ENCODE measurements around the gene CNGB1.

Gene CNGB1

GRCh38 chr16:57924514-57924913, 46.4 kb downstream of the CNGB1 start:
- Histone ChIP-seq H3K4ac (ENCODE audit: low read depth, low read length) (no peak overlapping the region), H3K27me3 (ENCODE audit: insufficient read depth, low read length) (no peaks in the 10 kb centered on the region), H3K9me3 (ENCODE audit: insufficient read depth, low read depth, low read length) (no peaks in the 10 kb centered on the region)

DNA sequence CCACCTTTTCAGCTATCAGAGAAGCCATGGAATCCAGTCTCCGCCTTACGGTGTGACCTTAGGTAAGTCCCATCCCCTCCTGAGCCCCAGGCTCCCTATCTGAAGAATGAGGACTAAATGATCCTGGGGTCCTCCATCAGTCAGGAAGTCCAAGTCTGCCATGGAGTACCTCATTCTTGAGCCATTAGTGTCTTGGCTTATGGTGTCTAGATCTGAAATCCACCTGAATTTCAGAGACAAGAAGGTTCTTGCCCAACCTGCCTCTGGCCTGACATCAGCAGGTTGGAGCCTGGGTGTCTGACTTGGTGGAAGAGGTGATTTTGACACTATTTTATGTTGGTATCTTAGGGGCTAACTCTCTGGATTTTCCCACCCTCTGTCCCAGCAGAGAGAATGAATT, 47.1 kb downstream of the CNGB1 start:
- peak overlapping the region; percentile 49 for H3K9ac ChIP-seq (ENCODE audit: low read length)
- H4K8ac ChIP-seq (ENCODE audit: low read depth, low read length), result no peak overlapping the region
- no peak overlapping the region for H4K91ac ChIP-seq (ENCODE audit: low read depth, low read length)
- H2BK5ac ChIP-seq (ENCODE audit: low read depth, low read length, poor library complexity), result no peak overlapping the region
- H2AK5ac ChIP-seq (ENCODE audit: low read length), result no peak overlapping the region
- no peaks in the 10 kb centered on the region for H3K27me3 ChIP-seq (ENCODE audit: insufficient read depth, low read length)
- H3K36me3 ChIP-seq (ENCODE audit: control insufficient read depth in 1 of 2, insufficient read depth in 2 of 2, low read length in 2 of 2), result no peaks in the 10 kb centered on the region
- H2AFZ ChIP-seq (ENCODE audit: insufficient read depth, low read length, poor library complexity), result no peak overlapping the region
- H4K12ac ChIP-seq (ENCODE audit: low read depth, low read length), result no peak overlapping the region
- no peak overlapping the region for H3K18ac ChIP-seq (ENCODE audit: low read length)
- no peak overlapping the region for H3K27ac ChIP-seq (ENCODE audit: low read depth, low read length)
- no peak overlapping the region for H3K4me2 ChIP-seq (ENCODE audit: low read length)
- H3K14ac ChIP-seq (ENCODE audit: low read length), result no peak overlapping the region
- peaks cover 0 to 4% of the 10 kb centered on the region in 2 experiments for H3K4me1 ChIP-seq (ENCODE audit: control insufficient read depth in 1 of 2, insufficient read depth in 2 of 2, low read length in 2 of 2)
- no peak overlapping the region for H3K23ac ChIP-seq (ENCODE audit: low read length)
- H3K79me1 ChIP-seq (ENCODE audit: low read length), result no peaks in the 10 kb centered on the region
- no peak overlapping the region for H3K4me3 ChIP-seq (ENCODE audit: low read depth, low read length)
- no peak overlapping the region for H3K4ac ChIP-seq (ENCODE audit: low read depth, low read length)
- no peaks in the 10 kb centered on the region for H3K9me3 ChIP-seq (ENCODE audit: insufficient read depth, low read depth, low read length)
- H3K79me2 ChIP-seq (ENCODE audit: control insufficient read depth, insufficient read depth, low read length, poor library complexity), result no peaks in the 10 kb centered on the region
- no peak for DNase-seq
- no peak overlapping the region for H2BK12ac ChIP-seq (ENCODE audit: low read length)
- H2BK120ac ChIP-seq (ENCODE audit: insufficient read depth, low read length, poor library complexity), result no peak overlapping the region
- no CpG with 5 or more reads among the region's 2 CpGs for WGBS (ENCODE audit: extremely low coverage, insufficient coverage, insufficient read length)

More at GRCh38 chr16:57924514-57924913, 46.4 kb downstream of the CNGB1 start:
- Histone ChIP-seq H2BK5ac (ENCODE audit: low read depth, low read length, poor library complexity) (no peak overlapping the region), H3K23ac (ENCODE audit: low read length) (no peak overlapping the region), H4K8ac (ENCODE audit: low read depth, low read length) (no peak overlapping the region), H2AFZ (ENCODE audit: insufficient read depth, low read length, poor library complexity) (no peak overlapping the region), H4K12ac (ENCODE audit: low read depth, low read length) (no peak overlapping the region), H2AK5ac (ENCODE audit: low read length) (no peak overlapping the region), H4K91ac (ENCODE audit: low read depth, low read length) (no peak overlapping the region), H3K4me1 (ENCODE audit: control insufficient read depth in 1 of 2, insufficient read depth in 2 of 2, low read length in 2 of 2) (peaks cover 0 to 4% of the 10 kb centered on the region in 2 experiments), H2BK12ac (ENCODE audit: low read length) (no peak overlapping the region), H3K9ac (ENCODE audit: low read length) (no peak overlapping the region), H3K14ac (ENCODE audit: low read length) (no peak overlapping the region), H3K36me3 (ENCODE audit: control insufficient read depth in 1 of 2, insufficient read depth in 2 of 2, low read length in 2 of 2) (no peaks in the 10 kb centered on the region), H3K79me2 (ENCODE audit: control insufficient read depth, insufficient read depth, low read length, poor library complexity) (no peaks in the 10 kb centered on the region), H3K18ac (ENCODE audit: low read length) (no peak overlapping the region), H3K4me2 (ENCODE audit: low read length) (no peak overlapping the region), H3K27ac (ENCODE audit: low read depth, low read length) (no peak overlapping the region), H3K79me1 (ENCODE audit: low read length) (no peaks in the 10 kb centered on the region), H2BK120ac (ENCODE audit: insufficient read depth, low read length, poor library complexity) (no peak overlapping the region), H3K4me3 (ENCODE audit: low read depth, low read length) (no peak overlapping the region)
- DNase-seq, result no peak
- no CpG with 5 or more reads among the region's 6 CpGs for WGBS (ENCODE audit: extremely low coverage, insufficient coverage, insufficient read length)

GRCh38 chr16:57923418-57923817, 47.5 kb downstream of the CNGB1 start:
- Histone ChIP-seq H3K18ac (ENCODE audit: low read length) (no peak overlapping the region), H3K36me3 (ENCODE audit: control insufficient read depth in 1 of 2, insufficient read depth in 2 of 2, low read length in 2 of 2) (no peaks in the 10 kb centered on the region), H2BK5ac (ENCODE audit: low read depth, low read length, poor library complexity) (no peak overlapping the region), H3K4ac (ENCODE audit: low read depth, low read length) (no peak overlapping the region), H3K23ac (ENCODE audit: low read length) (no peak overlapping the region), H3K9ac (ENCODE audit: low read length) (peak overlapping the region; percentile 49), H4K8ac (ENCODE audit: low read depth, low read length) (no peak overlapping the region), H3K9me3 (ENCODE audit: insufficient read depth, low read depth, low read length) (no peaks in the 10 kb centered on the region), H4K91ac (ENCODE audit: low read depth, low read length) (no peak overlapping the region), H2BK12ac (ENCODE audit: low read length) (no peak overlapping the region), H3K4me3 (ENCODE audit: low read depth, low read length) (no peak overlapping the region), H3K27ac (ENCODE audit: low read depth, low read length) (no peak overlapping the region), H3K27me3 (ENCODE audit: insufficient read depth, low read length) (no peaks in the 10 kb centered on the region), H3K79me1 (ENCODE audit: low read length) (no peaks in the 10 kb centered on the region), H3K79me2 (ENCODE audit: control insufficient read depth, insufficient read depth, low read length, poor library complexity) (no peaks in the 10 kb centered on the region), H3K14ac (ENCODE audit: low read length) (no peak overlapping the region), H3K4me2 (ENCODE audit: low read length) (no peak overlapping the region), H2AK5ac (ENCODE audit: low read length) (no peak overlapping the region), H2BK120ac (ENCODE audit: insufficient read depth, low read length, poor library complexity) (no peak overlapping the region), H4K12ac (ENCODE audit: low read depth, low read length) (no peak overlapping the region), H3K4me1 (ENCODE audit: control insufficient read depth in 1 of 2, insufficient read depth in 2 of 2, low read length in 2 of 2) (peaks cover 0 to 4% of the 10 kb centered on the region in 2 experiments), H2AFZ (ENCODE audit: insufficient read depth, low read length, poor library complexity) (no peak overlapping the region)
- WGBS (ENCODE audit: extremely low coverage, insufficient coverage, insufficient read length), result no CpG with 5 or more reads among the region's 2 CpGs
- DNase-seq, result no peak

DNA sequence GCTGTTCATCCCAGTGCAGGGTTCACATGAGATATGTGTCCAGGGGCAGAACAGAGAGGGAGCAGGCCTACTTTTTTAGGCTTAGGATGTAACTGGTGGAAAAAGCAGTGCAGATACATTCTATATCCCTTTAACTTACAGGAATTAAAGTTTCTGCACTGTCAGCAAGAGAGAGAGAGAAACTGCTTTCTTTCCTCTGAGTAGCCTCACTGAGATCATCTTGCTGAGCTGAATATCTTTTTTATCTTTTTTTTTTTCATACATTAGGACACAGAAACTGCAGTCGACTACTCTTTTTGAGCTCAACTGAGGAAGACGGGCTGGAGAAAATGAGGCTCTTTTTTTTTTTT, 50.1 kb downstream of the CNGB1 start:
- Histone ChIP-seq H3K9me3 (ENCODE audit: insufficient read depth, low read depth, low read length) (no peaks in the 10 kb centered on the region), H2BK5ac (ENCODE audit: low read depth, low read length, poor library complexity) (no peak overlapping the region), H3K23ac (ENCODE audit: low read length) (no peak overlapping the region), H3K79me2 (ENCODE audit: control insufficient read depth, insufficient read depth, low read length, poor library complexity) (no peaks in the 10 kb centered on the region), H3K27ac (ENCODE audit: low read depth, low read length) (no peak overlapping the region), H2AFZ (ENCODE audit: insufficient read depth, low read length, poor library complexity) (no peak overlapping the region), H2BK120ac (ENCODE audit: insufficient read depth, low read length, poor library complexity) (no peak overlapping the region), H3K9ac (ENCODE audit: low read length) (no peak overlapping the region), H2AK5ac (ENCODE audit: low read length) (no peak overlapping the region), H3K36me3 (ENCODE audit: control insufficient read depth in 1 of 2, insufficient read depth in 2 of 2, low read length in 2 of 2) (no peaks in the 10 kb centered on the region), H3K4ac (ENCODE audit: low read depth, low read length) (no peak overlapping the region), H3K4me2 (ENCODE audit: low read length) (no peak overlapping the region), H3K27me3 (ENCODE audit: insufficient read depth, low read length) (no peaks in the 10 kb centered on the region), H3K18ac (ENCODE audit: low read length) (no peak overlapping the region), H2BK12ac (ENCODE audit: low read length) (no peak overlapping the region), H3K79me1 (ENCODE audit: low read length) (no peaks in the 10 kb centered on the region), H3K4me1 (ENCODE audit: control insufficient read depth in 1 of 2, insufficient read depth in 2 of 2, low read length in 2 of 2) (peaks cover 0 to 2% of the 10 kb centered on the region in 2 experiments), H4K12ac (ENCODE audit: low read depth, low read length) (no peak overlapping the region), H3K14ac (ENCODE audit: low read length) (no peak overlapping the region), H4K91ac (ENCODE audit: low read depth, low read length) (no peak overlapping the region), H3K4me3 (ENCODE audit: low read depth, low read length) (no peak overlapping the region), H4K8ac (ENCODE audit: low read depth, low read length) (no peak overlapping the region)
- no CpG with 5 or more reads among the region's 2 CpGs for WGBS (ENCODE audit: extremely low coverage, insufficient coverage, insufficient read length)
- DNase-seq, result no peak

Data from trophoblast cell (in vitro differentiated cells and primary cell).